ENCODE measurements around the gene PLCB1. TPM values are rescaled to one million over a fixed set of nuclear protein-coding genes. Genes with fewer than 3 reads are reported as not detected.

The PLCB1 gene
- total and polyA plus RNA-seq, 2 donors (not counting 3 experiments of a cell fraction or from before 2014, with no cell fraction given): 10.2 to 53.4 TPM

GRCh38 chr20:8487696-8488095 is 355.6 kb downstream of the PLCB1 start:
- dilution Hi-C loops (cut with MboI; ENCODE audit: extremely low pct_ligation_motif_present, low sequenced_read_pairs): no loop called here
- H4K20me1 ChIP-seq (replicated peaks; ENCODE audit: control insufficient read depth, extremely low read depth, insufficient read depth, low read length): no peaks in the 10 kb centered on the region
- CTCF ChIA-PET: no interaction called here

GRCh38 chr20:8489094-8489883 is 357.2 kb downstream of the PLCB1 start:
- dilution Hi-C loops (cut with MboI; ENCODE audit: extremely low pct_ligation_motif_present, low sequenced_read_pairs) (no loop called here), intact Hi-C loops (cut with micrococcal nuclease) (no loop called here)
- BruUV-seq (replicated peaks): no TSS peak
- Histone ChIP-seq H3K36me3 (ENCODE audit: control insufficient read depth in 2 of 2, extremely low read depth in 1 of 2, insufficient read depth in 2 of 2, low read length in 2 of 2) (no peaks in the 10 kb centered on the region), H4K20me1 (replicated peaks; ENCODE audit: control insufficient read depth, extremely low read depth, insufficient read depth, low read length) (no peaks in the 10 kb centered on the region), H3K79me2 (ENCODE audit: control insufficient read depth, insufficient read depth, low read length) (no peaks in the 10 kb centered on the region), H3K27me3 (ENCODE audit: control insufficient read depth in 2 of 2, insufficient read depth in 2 of 2, low read length in 2 of 2) (no peaks in the 10 kb centered on the region), H3K9me3 (replicated peaks; ENCODE audit: control insufficient read depth, insufficient read depth, low read length) (no peaks in the 10 kb centered on the region), H3K4me2 (ENCODE audit: insufficient read depth, low read length) (no peak overlapping the region), H2AFZ (ENCODE audit: low read depth, low read length) (no peak overlapping the region), H3K27ac (ENCODE audit: insufficient read depth, low read depth, low read length) (no peak overlapping the region), H3K4me1 (ENCODE audit: control insufficient read depth, extremely low read depth, insufficient read depth, low read length) (no peaks in the 10 kb centered on the region), H3K4me3 (replicated peaks in 1 of 3; ENCODE audit: insufficient read depth in 1 of 3, low read depth in 1 of 3, low read length in 3 of 3) (no peak overlapping the region), H3K9ac (replicated peaks; ENCODE audit: extremely low read depth, insufficient read depth, low read length) (no peak overlapping the region), H3K9me1 (replicated peaks; ENCODE audit: control insufficient read depth, extremely low read depth, insufficient read depth, low read length) (no peaks in the 10 kb centered on the region)
- DNase-seq (ENCODE audit: low read depth, low spot score) (no peak), FAIRE-seq (no peak)
- CTCF ChIA-PET: no interaction called here
- POLR2A ChIA-PET: no interaction called here
- TF ChIP-seq JUN (IDR thresholded peaks at IDR 0.05; ENCODE audit: borderline replicate concordance, insufficient read depth, insufficient read length, low read depth) (no peak), MYC (IDR thresholded peaks at IDR 0.05; ENCODE audit: low read depth, low read length) (no peak), EZH2 (IDR thresholded peaks at IDR 0.05; ENCODE audit: borderline replicate concordance, low read depth, low read length, severe bottlenecking) (no peak), POLR2A (IDR thresholded peaks at IDR 0.05; ENCODE audit: low read depth, low read length) (no peak), POLR2AphosphoS5 (IDR thresholded peaks at IDR 0.05; ENCODE audit: insufficient read depth, low read depth, low read length) (no peak), GATA2 (IDR thresholded peaks at IDR 0.05; ENCODE audit: insufficient read depth, insufficient read length, low read depth, low read length) (no peak), FOS (IDR thresholded peaks at IDR 0.05; ENCODE audit: borderline replicate concordance, insufficient read depth, low read length) (no peak)
- TF ChIP-seq, protein P1, sequence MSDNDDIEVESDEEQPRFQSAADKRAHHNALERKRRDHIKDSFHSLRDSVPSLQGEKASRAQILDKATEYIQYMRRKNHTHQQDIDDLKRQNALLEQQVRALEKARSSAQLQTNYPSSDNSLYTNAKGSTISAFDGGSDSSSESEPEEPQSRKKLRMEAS (IDR thresholded peaks at IDR 0.05; ENCODE audit: insufficient read depth, insufficient read length): no peak
- TF ChIP-seq, protein P2, sequence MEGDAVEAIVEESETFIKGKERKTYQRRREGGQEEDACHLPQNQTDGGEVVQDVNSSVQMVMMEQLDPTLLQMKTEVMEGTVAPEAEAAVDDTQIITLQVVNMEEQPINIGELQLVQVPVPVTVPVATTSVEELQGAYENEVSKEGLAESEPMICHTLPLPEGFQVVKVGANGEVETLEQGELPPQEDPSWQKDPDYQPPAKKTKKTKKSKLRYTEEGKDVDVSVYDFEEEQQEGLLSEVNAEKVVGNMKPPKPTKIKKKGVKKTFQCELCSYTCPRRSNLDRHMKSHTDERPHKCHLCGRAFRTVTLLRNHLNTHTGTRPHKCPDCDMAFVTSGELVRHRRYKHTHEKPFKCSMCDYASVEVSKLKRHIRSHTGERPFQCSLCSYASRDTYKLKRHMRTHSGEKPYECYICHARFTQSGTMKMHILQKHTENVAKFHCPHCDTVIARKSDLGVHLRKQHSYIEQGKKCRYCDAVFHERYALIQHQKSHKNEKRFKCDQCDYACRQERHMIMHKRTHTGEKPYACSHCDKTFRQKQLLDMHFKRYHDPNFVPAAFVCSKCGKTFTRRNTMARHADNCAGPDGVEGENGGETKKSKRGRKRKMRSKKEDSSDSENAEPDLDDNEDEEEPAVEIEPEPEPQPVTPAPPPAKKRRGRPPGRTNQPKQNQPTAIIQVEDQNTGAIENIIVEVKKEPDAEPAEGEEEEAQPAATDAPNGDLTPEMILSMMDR (IDR thresholded peaks at IDR 0.05; ENCODE audit: extremely low read depth in 1 of 2, insufficient read depth in 1 of 2, low read depth in 1 of 2, low read length in 2 of 2): no peak

More at GRCh38 chr20:8487696-8488095, 355.6 kb downstream of the PLCB1 start:
- H2AFZ ChIP-seq (ENCODE audit: low read depth, low read length): no peak overlapping the region
- FAIRE-seq (no peak), DNase-seq (ENCODE audit: low read depth, low spot score) (no peak)
- H3K9ac ChIP-seq (replicated peaks; ENCODE audit: extremely low read depth, insufficient read depth, low read length): no peak overlapping the region
- TF ChIP-seq, protein P1 (IDR thresholded peaks at IDR 0.05; ENCODE audit: insufficient read depth, insufficient read length): no peak
- TF ChIP-seq JUN (IDR thresholded peaks at IDR 0.05; ENCODE audit: borderline replicate concordance, insufficient read depth, insufficient read length, low read depth) (no peak), EZH2 (IDR thresholded peaks at IDR 0.05; ENCODE audit: borderline replicate concordance, low read depth, low read length, severe bottlenecking) (no peak), MYC (IDR thresholded peaks at IDR 0.05; ENCODE audit: low read depth, low read length) (no peak)
- no TSS peak for BruUV-seq (replicated peaks)
- no peaks in the 10 kb centered on the region for H3K27me3 ChIP-seq (ENCODE audit: control insufficient read depth in 2 of 2, insufficient read depth in 2 of 2, low read length in 2 of 2)
- no peaks in the 10 kb centered on the region for H3K4me1 ChIP-seq (ENCODE audit: control insufficient read depth, extremely low read depth, insufficient read depth, low read length)
- POLR2A ChIA-PET: no interaction called here
- no peak overlapping the region for H3K27ac ChIP-seq (ENCODE audit: insufficient read depth, low read depth, low read length)
- H3K4me3 ChIP-seq (replicated peaks in 1 of 3; ENCODE audit: insufficient read depth in 1 of 3, low read depth in 1 of 3, low read length in 3 of 3): no peak overlapping the region
- H3K4me2 ChIP-seq (ENCODE audit: insufficient read depth, low read length): no peak overlapping the region
- H3K79me2 ChIP-seq (ENCODE audit: control insufficient read depth, insufficient read depth, low read length): no peaks in the 10 kb centered on the region
- H3K9me1 ChIP-seq (replicated peaks; ENCODE audit: control insufficient read depth, extremely low read depth, insufficient read depth, low read length): no peaks in the 10 kb centered on the region
- no peaks in the 10 kb centered on the region for H3K9me3 ChIP-seq (replicated peaks; ENCODE audit: control insufficient read depth, insufficient read depth, low read length)
- intact Hi-C loops (cut with micrococcal nuclease): no loop called here
- H3K36me3 ChIP-seq (ENCODE audit: control insufficient read depth in 2 of 2, extremely low read depth in 1 of 2, insufficient read depth in 2 of 2, low read length in 2 of 2): no peaks in the 10 kb centered on the region
